ENCODE data around the gene PUM2.

Gene PUM2

DNA sequence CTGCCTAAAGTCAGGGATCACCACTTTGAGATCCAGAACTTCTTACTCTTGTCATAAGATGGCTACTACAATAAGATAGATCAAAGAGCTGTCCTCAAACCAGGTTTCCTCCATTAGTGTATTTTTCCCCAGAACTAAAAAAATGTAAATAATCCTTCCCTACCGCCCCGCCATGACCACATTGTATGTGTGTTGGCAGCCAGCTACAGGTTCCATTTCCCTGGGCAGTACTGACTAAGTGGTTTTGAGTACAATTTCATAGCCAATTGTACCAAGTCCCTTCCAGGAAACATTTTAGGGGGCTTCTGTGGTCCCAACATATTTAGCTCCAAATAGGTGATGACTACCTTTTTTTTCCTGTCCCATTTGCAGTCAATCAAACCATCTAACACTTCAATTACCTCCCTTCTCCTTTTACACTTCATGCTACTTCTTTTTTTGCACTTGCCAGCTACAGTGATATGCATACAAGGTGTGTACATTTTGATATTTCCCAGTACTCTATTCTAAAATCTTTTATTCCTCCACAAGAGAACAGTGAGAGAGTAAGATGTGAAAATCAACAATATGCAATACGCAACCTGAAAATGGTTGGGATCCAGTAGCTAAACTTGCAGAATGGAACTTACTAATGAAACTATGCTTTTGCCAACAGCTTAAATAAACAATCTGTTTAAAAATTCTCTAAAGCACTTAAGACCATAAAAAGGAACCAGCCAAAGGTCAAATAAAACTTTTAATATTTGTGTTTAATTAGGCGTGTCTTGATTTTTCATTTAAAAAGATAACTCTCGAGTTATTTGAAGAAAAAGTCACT lies 3.9 kb downstream of the PUM2 start:
- DNase-seq (ENCODE audit: low read depth), result no peak

DNA sequence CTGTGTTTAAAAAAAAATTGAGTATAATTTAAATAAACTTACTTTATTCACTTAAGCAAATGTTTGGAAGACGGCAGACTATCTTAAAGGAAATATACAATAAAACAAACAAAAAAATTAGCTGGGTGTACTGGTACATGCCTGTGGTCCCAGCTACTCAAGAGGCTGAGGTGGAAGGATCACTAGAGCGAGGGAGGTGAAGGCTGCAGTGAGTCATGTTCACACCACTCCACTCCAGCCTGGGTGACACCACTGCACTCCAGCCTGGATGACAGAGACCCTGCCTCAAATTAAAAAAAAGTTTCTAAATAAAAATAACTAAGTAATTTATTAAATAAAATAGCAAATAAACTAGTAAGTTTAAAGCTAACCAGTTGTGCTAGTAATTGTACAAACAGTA lies 7.5 kb downstream of the PUM2 start:
- DNase-seq (ENCODE audit: low read depth), result no peak

DNA sequence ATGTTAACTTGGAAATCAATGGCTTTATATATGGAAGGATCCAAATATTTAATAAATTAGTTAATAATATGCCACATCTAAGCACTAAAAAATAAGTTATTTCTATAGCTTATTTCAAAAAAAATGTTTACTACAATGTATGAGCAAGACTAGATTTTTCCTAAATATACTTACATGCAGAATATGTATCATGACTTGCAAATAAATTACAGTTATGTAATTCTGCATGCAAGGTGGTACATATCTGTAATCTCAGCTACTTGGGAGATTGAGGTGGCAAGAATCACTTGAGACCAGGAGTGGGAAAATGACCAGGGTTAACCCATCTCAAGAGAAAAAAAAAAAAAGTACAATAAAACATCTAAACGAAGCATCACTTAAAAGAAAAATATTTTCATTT lies 11.6 kb downstream of the PUM2 start:
- no peak for DNase-seq (ENCODE audit: low read depth)

DNA sequence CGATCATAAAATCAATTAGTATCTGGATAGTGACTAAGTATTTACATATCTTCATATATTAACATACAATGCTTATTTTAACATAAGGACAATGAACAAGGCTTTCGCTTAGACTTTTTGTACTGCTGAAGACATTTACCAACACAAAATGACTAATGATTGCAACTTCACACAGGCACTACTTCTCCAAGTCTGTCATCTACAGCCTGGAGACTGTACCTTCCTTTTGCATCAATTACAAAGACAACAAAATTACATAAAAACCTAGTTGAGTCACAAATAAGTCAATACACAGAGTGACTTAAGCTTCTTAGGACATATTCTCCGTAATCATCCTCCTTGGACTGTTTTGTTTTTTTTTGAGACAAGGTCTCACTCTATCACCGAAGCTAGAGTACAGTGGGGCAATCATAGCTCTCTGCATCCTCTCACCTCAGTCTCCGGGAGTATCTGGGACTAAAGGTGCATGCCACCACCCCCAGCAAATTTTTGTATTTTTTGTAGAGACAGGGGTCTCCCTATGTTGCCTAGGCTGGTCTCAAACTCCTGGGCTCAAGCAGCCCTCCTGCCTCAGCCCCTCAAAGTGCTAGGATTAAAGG lies 15.9 kb downstream of the PUM2 start:
- no peak for DNase-seq (ENCODE audit: low read depth)

DNA sequence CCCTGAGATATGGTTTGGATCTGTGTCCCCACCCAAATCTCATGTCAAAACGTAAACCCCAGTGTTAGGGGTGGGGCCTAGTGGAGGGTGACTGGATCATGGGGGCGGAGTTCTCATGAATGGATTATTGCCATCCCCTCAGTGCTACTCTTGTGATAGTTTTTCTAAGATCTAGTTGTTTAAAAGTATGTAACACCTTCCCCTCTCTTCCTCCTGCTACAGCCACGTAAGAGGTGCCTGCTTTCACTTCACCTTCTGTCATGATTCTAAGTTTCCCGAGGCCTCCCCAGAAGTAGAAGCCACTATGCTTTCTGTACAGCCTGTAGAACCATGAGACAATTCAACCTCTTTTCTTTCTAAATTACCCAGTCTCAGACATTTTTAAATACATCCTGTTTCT lies 16.9 kb downstream of the PUM2 start:
- no peak for DNase-seq (ENCODE audit: low read depth)

DNA sequence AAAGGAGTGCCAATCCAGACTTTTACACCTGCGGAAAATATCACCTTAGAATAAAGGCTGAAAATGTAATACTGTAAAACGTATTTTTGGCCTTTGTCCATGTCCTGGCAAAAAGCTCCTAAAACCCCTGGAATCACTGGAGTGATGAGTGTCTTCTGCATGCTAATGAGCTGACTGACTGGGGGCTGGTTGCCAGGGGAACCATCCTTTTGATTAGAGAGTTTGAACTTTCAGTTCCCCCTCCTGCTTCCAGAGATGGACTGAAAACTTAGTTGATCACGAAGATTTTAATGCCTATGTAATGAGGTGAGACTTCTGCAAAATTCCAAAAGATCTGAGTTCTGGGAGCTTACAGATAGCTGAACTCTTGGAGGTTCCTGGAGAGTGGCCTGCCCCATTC lies 20.5 kb downstream of the PUM2 start:
- DNase-seq (ENCODE audit: low read depth), result no peak

DNA sequence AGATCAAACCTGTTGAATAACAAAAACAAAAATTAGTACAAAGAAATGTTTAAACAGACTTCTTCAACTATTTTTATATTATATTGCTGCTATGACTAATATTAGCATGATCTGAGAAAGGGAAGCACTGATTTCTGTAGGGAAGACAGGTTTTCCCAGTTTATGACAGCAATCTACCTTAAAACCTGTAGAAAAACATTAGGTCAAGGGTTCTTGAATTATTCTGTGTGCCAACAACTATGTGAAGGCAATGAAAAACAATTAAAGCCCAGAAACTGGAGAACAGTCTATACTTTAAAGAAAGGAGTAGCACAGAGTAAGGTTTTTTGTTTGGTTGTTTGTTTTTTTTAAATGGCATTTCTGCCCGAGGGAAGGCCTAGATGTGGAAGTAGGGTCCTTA lies 23.3 kb downstream of the PUM2 start:
- no peak for DNase-seq (ENCODE audit: low read depth)

DNA sequence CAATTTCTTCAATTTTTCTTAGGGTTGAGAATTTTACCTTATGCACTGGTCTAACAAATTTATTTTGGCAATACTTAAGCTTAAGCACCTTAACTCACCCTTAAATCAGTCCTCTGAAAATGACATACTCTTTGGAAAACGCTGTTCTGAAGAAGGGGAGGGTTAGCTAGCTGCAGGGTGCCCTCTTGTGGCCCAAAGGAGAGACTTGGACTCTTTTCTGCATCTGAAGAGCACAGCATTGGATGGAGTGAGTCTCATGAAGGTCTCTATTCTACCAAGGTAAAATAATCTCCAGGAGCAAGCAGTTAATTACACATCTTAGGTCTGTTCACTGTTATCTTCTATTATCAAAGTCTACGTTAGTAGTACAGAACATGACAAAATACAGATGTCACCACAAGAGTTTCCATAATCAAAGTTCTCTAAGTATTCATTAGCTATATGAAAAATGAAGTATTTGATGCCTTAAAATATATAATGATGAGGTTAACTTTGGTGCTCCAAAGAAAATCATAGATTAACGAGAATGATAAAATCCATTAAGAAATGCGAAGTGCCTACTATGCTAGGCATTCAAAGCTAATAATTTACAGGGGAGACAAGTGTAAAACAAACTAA lies 24.4 kb downstream of the PUM2 start:
- DNase-seq (ENCODE audit: low read depth), result peak; percentile 24

DNA sequence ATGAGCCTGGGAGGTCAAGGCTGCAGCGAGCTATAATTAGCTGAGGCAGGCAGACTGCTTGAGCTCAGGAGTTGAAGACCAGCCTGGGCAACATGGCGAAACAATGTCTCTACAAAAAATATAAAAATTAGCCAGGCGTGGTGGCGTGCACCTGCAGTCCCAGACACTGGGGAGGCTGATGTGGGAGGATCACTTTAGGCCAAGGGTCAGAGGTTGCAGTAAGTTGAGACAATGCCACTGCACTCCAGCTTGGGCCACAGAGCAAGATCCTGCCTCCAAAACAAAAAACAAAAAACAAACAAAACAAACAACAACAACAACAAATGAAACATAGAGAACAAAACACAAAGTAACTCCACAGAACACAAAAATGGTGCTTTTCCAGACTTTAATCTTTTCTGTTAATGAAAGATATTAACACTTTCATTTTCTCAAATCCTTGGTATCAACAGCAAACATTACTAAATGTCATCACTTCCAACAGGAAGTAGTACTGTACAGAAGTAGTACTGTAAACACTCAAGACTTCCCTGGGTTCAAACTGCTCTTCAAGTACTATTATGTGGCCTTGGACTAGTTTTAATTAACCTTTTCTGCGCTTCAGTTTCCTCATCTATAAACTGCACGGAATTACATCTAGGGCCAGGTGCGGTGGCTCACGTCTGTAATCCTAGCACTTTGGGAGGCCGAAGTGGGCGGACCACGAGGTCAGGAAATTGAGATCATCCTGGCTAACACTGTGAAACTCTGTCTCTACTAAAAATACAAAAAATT lies 27.9 kb downstream of the PUM2 start:
- DNase-seq (ENCODE audit: low read depth), result no peak

DNA sequence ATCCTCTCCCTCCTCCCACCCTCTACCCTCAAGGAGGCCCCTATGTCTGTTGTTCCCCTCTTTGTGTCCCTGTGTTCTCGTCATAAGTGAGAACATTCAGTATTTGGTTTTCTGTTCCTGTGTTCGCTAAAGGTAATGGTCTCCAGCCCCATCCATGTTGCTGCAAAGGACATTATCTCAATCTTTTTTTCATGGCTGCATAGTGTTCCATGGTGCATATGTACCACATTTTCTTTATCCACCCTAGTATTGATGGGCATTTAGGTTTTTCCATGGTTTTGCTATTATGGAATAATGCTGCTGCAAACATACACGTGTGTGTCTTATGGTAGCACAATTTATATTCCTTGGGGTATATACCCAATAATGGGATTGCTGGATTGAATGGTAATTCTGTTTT lies 33.0 kb downstream of the PUM2 start:
- DNase-seq (ENCODE audit: low read depth), result no peak

DNA sequence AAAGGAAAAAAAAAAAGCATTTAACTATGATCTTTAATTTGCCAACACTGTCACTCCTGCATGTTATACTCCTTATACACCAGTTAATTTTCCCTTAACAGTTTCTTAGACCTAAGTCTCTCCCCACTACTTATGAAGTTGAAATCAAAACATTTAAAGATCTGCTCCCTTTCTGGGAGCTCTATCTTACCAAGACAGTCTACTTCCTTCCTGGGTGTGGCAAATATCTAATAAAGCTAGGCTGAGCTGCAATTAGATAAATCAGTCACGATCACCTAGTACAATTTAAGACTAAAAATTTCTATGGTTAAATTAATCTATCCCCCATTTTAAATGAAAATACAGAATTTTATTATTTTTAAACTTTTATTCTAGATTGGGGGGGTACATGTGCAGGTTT lies 33.4 kb downstream of the PUM2 start:
- no peak for DNase-seq (ENCODE audit: low read depth)

DNA sequence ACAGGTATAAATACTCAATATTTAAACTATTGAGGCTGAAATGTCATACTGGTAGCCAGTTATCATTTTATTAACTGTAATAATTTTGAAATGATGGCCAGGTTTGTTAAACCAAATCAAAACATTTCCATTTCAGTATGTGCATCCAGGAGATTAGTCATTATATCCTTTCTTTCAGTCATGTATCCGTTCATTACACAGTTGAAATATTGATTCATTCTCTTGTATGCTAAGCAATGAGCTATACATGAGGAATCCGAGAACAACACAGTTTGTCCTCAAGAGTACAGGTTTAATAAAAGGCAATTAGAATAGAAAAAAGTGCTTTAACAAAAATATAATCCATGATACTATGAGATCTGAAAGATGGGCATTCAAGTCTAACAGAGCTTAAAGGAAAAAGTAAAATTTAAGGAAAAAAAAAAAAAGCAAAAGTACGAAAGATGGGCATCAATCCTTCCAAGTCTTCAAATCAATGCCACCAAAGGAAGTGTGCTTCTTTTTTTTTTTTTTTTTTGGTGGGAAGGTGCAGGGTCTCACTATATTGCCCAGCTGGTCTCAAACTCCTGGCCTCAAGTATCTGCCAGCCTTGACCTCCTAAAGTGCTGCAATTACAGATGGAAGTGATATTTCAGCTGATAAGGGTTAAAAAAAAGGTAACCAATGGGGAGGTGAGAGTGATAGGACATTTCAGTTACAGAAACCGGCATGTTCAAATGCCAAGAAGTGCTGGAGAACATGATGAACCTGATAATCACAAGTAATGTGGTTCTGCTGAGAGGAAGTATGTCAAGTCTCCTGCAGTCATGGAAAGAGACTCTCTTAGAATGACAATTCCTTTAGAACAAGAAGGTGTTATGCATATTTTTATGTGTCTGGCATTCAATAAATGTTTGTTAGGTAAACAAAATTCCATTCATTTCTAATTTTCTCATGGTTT lies 35.8 kb downstream of the PUM2 start:
- DNase-seq (ENCODE audit: low read depth), result no peak

DNA sequence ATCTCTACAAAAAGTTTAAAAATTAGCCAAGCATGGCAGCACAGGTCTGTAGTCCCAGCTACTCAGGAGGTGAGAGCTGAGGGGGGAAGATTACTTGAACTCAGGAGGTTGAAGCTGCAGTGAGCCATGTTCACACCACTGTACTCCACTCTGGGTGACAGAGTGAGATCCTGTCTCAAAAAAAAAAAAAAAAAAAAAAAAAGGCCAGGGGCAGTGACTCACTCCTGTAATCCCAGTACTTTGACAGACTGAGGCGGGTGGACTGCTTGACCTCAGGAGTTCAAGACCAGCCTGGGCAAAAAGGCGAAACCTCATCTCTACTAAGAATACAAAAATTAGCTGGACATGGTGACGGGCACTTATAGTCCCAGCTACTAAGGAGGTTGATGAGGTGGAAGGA lies 37.0 kb downstream of the PUM2 start:
- no peak for DNase-seq (ENCODE audit: low read depth)

DNA sequence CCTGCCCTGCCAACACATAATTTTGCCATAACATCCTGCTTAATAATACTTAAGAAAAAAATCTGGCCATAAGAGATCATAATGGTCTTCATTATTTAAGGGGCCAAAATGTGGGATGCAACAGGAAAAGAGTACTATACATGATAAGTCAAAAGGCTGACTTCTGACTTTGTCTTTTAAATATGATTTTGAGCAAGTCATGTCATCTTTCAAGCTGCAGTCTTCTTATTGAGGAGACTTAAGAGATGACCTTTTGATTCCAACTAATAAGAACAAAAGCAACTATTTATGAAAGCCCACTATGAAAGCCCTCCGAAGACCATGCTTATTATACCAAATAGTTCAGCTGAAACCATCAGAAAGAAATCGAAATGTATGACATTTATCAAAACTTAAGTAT lies 41.6 kb downstream of the PUM2 start:
- DNase-seq (ENCODE audit: low read depth), result no peak

DNA sequence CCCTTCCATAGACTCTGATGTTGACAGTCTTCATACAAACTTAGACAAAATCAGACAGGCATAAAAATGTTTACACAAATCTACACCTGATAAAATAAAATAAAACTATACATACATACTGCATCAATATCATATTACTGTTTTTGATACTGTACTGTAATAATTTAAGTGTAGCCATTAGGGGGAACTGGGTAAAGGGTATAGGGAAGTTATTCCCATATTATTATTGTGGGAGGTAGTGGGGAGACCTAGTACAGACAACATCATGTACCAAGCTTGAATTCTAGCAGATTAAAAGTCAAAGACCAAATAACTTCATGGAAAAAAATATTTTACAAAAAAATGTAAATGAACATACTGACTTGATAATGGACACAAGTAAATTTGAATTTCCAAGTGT lies 43.3 kb downstream of the PUM2 start:
- no peak for DNase-seq (ENCODE audit: low read depth)

DNA sequence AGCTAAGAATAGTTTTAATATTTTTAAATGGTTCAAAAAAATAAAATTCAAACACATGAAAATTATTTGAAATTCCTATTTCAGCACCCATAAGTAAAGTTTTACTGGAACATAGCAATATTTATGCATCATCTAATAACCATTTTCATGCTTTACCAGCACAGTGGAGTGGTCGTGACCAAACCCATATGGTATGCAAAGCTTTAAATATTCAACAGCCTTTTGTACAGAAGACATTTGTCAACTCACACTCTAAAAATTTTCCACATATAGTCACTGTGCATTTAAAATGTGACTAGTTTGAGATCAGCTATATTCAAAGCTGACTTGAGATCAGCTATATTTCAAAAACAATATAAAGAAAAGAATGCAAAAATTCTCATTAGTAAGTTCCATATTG lies 46.2 kb downstream of the PUM2 start:
- no peak for DNase-seq (ENCODE audit: low read depth)

DNA sequence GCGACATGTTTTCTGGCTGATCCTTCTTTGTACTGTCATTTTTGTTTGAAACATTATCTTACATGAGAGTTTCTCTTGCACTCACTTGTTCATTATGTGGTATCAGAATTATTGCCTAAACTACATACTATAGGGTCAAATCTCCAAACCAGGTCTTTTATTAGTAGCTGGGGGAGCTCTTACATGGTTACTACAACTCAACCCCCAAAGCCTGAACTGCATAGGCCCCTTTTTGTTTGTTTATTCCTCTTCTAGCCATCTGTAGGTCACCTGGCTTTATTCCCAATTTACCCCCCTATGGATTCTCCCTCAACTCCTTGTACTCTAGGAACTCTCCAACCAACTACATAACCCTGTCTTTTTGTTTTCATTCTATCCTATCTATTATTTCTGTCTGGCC lies 46.7 kb downstream of the PUM2 start:
- no peak for DNase-seq (ENCODE audit: low read depth)

DNA sequence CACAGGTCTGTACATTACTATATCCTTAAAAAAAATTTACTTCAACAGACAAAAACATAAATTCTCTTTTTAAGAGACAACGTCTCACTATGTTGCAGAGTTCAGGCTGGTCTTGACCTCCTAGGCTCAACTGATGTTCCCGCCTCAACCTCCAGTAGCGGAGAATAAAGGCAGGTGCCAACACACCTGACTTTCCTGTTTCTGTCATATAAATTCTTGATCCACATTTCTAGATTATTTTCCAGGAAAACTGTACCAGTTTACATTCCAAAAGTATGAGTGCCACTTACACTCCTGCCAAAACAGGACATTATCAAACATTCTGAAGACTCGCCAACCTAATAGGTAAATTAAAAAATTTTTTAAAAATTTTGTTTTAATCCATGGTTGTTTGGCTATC lies 48.6 kb downstream of the PUM2 start:
- no peak for DNase-seq (ENCODE audit: low read depth)

DNA sequence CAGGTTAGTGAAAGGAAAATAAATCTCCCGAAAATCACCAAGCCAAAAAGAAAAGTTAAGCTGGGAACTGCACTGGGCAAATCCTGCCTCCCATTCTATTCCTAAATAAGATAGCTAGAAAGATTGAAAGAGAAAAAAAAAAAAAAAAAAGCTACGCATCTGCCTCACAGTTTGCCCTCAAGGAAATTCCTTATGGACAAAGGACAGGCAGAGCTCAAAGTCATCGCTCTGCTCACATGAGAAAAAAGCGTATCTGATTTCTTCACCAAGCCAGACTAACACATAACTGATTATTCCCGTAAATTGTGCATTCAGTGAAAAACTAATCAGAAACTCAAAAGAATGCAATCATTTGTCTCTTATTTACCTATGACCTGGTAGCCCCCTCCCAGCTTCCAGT lies 50.0 kb downstream of the PUM2 start:
- no peak for DNase-seq (ENCODE audit: low read depth)

DNA sequence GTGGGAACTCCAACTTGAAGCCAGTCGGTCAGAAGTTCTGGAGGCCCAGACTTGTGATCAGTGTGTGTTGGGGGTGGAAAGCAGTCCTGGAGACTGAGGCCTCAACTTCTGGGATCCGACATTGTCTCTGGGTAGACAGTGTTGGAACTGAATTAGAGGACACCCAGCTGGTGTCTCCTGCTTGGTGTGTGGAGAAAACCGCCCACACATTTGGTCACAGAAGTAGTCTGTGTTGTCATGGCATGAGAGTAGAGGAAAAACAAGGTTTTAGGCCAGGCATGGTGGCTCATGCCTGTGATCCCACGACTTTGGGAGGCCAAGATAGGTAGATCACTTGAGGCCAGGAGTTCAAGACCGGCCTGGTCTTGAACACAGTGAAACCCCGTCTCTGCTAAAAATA lies 51.5 kb downstream of the PUM2 start:
- DNase-seq (ENCODE audit: low read depth), result no peak

DNA sequence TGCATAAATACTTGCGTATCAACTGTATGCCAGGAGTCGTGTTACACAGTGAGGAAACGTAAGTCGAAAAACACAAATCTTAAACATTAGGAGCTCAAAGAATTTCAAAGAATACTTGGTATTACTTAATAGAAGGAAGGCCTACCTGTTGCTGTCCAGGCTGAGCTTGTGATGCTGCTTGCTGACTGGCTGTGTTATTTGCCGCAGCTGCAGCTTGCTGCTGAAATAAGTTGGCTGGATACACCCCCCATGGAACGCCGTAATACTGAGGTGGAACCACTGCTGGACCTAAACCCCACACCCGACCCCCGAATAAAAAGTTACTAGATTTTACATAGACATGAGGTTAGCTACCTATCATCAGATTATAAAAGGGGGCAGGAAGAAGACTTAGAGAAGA lies 56.4 kb downstream of the PUM2 start:
- no peak for DNase-seq (ENCODE audit: low read depth)

DNA sequence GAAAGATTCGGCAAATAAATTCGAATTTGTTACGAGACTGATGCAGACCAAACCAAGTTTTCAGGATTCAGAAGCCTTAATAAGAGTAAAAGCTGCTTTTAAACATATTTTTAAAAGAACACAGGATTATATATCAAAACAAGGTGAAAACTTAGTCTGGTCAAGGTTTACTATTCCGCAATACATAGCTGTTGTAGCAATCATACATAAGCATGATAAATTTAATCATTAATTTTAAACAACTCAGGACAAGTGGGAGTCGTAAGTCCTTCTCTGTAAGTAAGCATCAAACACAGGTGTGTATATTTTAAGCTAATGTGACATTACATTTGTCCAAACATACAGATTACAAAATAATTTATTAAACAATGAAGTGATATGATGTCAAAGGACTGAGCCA lies 57.7 kb downstream of the PUM2 start:
- no peak for DNase-seq (ENCODE audit: low read depth)
